ENCODE results near the gene ACOT7.

Gene ACOT7

GRCh38 chr1:6384962-6385361, 8.6 kb downstream of the ACOT7 start:
- TF ChIP-seq CTCF (IDR thresholded peaks at IDR 0.05; ENCODE audit: low read length), result no peak
- TF ChIP-seq EZH2 (optimal IDR thresholded peaks at IDR 0.05; ENCODE audit: low read depth, low read length), result no peak
- no peak for TF ChIP-seq EZH2phosphoT487 (IDR thresholded peaks at IDR 0.05; ENCODE audit: low read length)
- Histone ChIP-seq H3K27ac (ENCODE audit: low read length) (no peak overlapping the region), H3K4me2 (ENCODE audit: low read depth, low read length) (no peak overlapping the region), H3K79me2 (ENCODE audit: low read length) (peaks cover 75% of the 10 kb centered on the region), H3K9me2 (replicated peaks; ENCODE audit: insufficient read depth, low read length) (no peaks in the 10 kb centered on the region), H3K4me1 (ENCODE audit: low read length) (no peaks in the 10 kb centered on the region), H2AFZ (ENCODE audit: low read length) (no peak overlapping the region), H3K9ac (ENCODE audit: low read length) (no peak overlapping the region), H3K36me3 (replicated peaks; ENCODE audit: insufficient read depth, low read length) (no peaks in the 10 kb centered on the region), H3K4me3 (ENCODE audit: low read length) (no peak overlapping the region), H4K20me1 (ENCODE audit: insufficient read depth, low read length) (no peaks in the 10 kb centered on the region), H3K27me3 (replicated peaks; ENCODE audit: insufficient read depth, low read length) (no peaks in the 10 kb centered on the region), H3K9me3 (replicated peaks; ENCODE audit: insufficient read depth, low read length) (no peaks in the 10 kb centered on the region), H3F3A (ENCODE audit: insufficient read depth, low read length) (no peaks in the 10 kb centered on the region)
- DNase-seq, result no peak

- no peaks in the 10 kb centered on the region for H3K9me3 ChIP-seq (replicated peaks; ENCODE audit: insufficient read depth, low read length)
- no peak for DNase-seq
Measured at GRCh38 chr1:6384135-6384534, 9.4 kb downstream of the ACOT7 start.

GRCh38 chr1:6380037-6380436, 13.5 kb downstream of the ACOT7 start:
- Histone ChIP-seq H3K9me3 (replicated peaks; ENCODE audit: insufficient read depth, low read length) (no peaks in the 10 kb centered on the region), H3F3A (ENCODE audit: insufficient read depth, low read length) (no peaks in the 10 kb centered on the region), H3K9me2 (replicated peaks; ENCODE audit: insufficient read depth, low read length) (no peaks in the 10 kb centered on the region), H3K4me2 (ENCODE audit: low read depth, low read length) (no peak overlapping the region), H3K36me3 (replicated peaks; ENCODE audit: insufficient read depth, low read length) (no peaks in the 10 kb centered on the region), H3K27ac (ENCODE audit: low read length) (no peak overlapping the region), H2AFZ (ENCODE audit: low read length) (no peak overlapping the region), H3K9ac (ENCODE audit: low read length) (no peak overlapping the region), H3K27me3 (replicated peaks; ENCODE audit: insufficient read depth, low read length) (no peaks in the 10 kb centered on the region), H3K4me1 (ENCODE audit: low read length) (no peaks in the 10 kb centered on the region), H3K79me2 (ENCODE audit: low read length) (peaks cover 71% of the 10 kb centered on the region), H4K20me1 (ENCODE audit: insufficient read depth, low read length) (no peaks in the 10 kb centered on the region), H3K4me3 (ENCODE audit: low read length) (no peak overlapping the region)
- DNase-seq, result no peak
- TF ChIP-seq EZH2phosphoT487 (IDR thresholded peaks at IDR 0.05; ENCODE audit: low read length) (no peak), EZH2 (optimal IDR thresholded peaks at IDR 0.05; ENCODE audit: low read depth, low read length) (no peak), CTCF (IDR thresholded peaks at IDR 0.05; ENCODE audit: low read length) (no peak)

More at GRCh38 chr1:6384135-6384534, 9.4 kb downstream of the ACOT7 start:
- no peaks in the 10 kb centered on the region for H3K9me2 ChIP-seq (replicated peaks; ENCODE audit: insufficient read depth, low read length)
- H2AFZ ChIP-seq (ENCODE audit: low read length), result no peak overlapping the region
- H3K4me1 ChIP-seq (ENCODE audit: low read length), result no peaks in the 10 kb centered on the region
- no peaks in the 10 kb centered on the region for H3K36me3 ChIP-seq (replicated peaks; ENCODE audit: insufficient read depth, low read length)
- no peaks in the 10 kb centered on the region for H4K20me1 ChIP-seq (ENCODE audit: insufficient read depth, low read length)
- H3K79me2 ChIP-seq (ENCODE audit: low read length), result peaks cover 75% of the 10 kb centered on the region
- H3F3A ChIP-seq (ENCODE audit: insufficient read depth, low read length), result no peaks in the 10 kb centered on the region
- no peak overlapping the region for H3K27ac ChIP-seq (ENCODE audit: low read length)
- H3K4me3 ChIP-seq (ENCODE audit: low read length), result no peak overlapping the region
- no peak overlapping the region for H3K4me2 ChIP-seq (ENCODE audit: low read depth, low read length)
- TF ChIP-seq CTCF (IDR thresholded peaks at IDR 0.05; ENCODE audit: low read length) (no peak), EZH2 (optimal IDR thresholded peaks at IDR 0.05; ENCODE audit: low read depth, low read length) (no peak), EZH2phosphoT487 (IDR thresholded peaks at IDR 0.05; ENCODE audit: low read length) (no peak)
- no peak overlapping the region for H3K9ac ChIP-seq (ENCODE audit: low read length)
- H3K27me3 ChIP-seq (replicated peaks; ENCODE audit: insufficient read depth, low read length), result no peaks in the 10 kb centered on the region
